Measurements from ENCODE around the gene FOXB2. TPM values are rescaled to one million over a fixed set of nuclear protein-coding genes. Genes with fewer than 3 reads are reported as not detected.

Gene FOXB2
- total RNA-seq, 5 donors from 2014 or later (not counting 1 experiment from before 2014, with no cell fraction given), result not detected

- no peaks in the 10 kb centered on the region for H3K9me3 ChIP-seq
- no peak for DNase-seq
- peaks cover 0 to 29% of the 10 kb centered on the region in 2 experiments for H3K4me1 ChIP-seq (ENCODE audit: control insufficient read depth in 1 of 2, extremely low read depth in 1 of 2, insufficient read depth in 2 of 2, low read length in 2 of 2)
- H3K27me3 ChIP-seq (replicated peaks in 1 of 2; ENCODE audit: control insufficient read depth in 2 of 2, extremely low read depth in 1 of 2, insufficient read depth in 2 of 2, low read length in 1 of 2), result peaks cover 20 to 61% of the 10 kb centered on the region in 2 experiments
- ATAC-seq (replicated peaks in 1 of 4), result no peak
- H3K4me1 Mint-ChIP-seq, result peaks cover 28 to 33% (median 31%) of the 10 kb centered on the region in 3 donors
- no peak overlapping the region for H3K4me3 ChIP-seq (ENCODE audit: control insufficient read depth in 1 of 2, extremely low read depth in 1 of 2, low read length in 1 of 2)
- H3K36me3 ChIP-seq (ENCODE audit: control insufficient read depth in 2 of 2, extremely low read depth in 1 of 2, insufficient read depth in 1 of 2, low read length in 1 of 2), result no peaks in the 10 kb centered on the region
- H3K36me3 Mint-ChIP-seq, result no peaks in the 10 kb centered on the region
- POLR2A ChIA-PET, result interaction anchor here in 1 of 2 donors (0.7 kb wide), 1 partner anchor 24 kb away, joined by 4 read pairs; no protein-coding TSS in a partner anchor
- no peaks in the 10 kb centered on the region for H3K9me3 Mint-ChIP-seq
- no peak overlapping the region for H3K27ac ChIP-seq (ENCODE audit: low read length)
- no peak overlapping the region for H3K27ac Mint-ChIP-seq
- peaks cover 57 to 69% of the 10 kb centered on the region in 2 donors for H3K27me3 Mint-ChIP-seq
- 37% methylated on average over 5 of the region's 10 CpGs for WGBS (ENCODE audit: insufficient coverage)
- H3K4me3 Mint-ChIP-seq, result no peak overlapping the region
- CTCF ChIA-PET, result no interaction called here
Measured at GRCh38 chr9:77023726-77024125, 4.3 kb downstream of the FOXB2 start.

- Histone ChIP-seq H3K4me3 (ENCODE audit: control insufficient read depth in 1 of 2, extremely low read depth in 1 of 2, low read length in 1 of 2) (no peak overlapping the region), H3K36me3 (ENCODE audit: control insufficient read depth in 2 of 2, extremely low read depth in 1 of 2, insufficient read depth in 1 of 2, low read length in 1 of 2) (no peaks in the 10 kb centered on the region), H3K27me3 (replicated peaks in 1 of 2; ENCODE audit: control insufficient read depth in 2 of 2, extremely low read depth in 1 of 2, insufficient read depth in 2 of 2, low read length in 1 of 2) (peaks cover 23 to 50% of the 10 kb centered on the region in 2 experiments), H3K4me1 (ENCODE audit: control insufficient read depth in 1 of 2, extremely low read depth in 1 of 2, insufficient read depth in 2 of 2, low read length in 2 of 2) (peaks cover 0 to 22% of the 10 kb centered on the region in 2 experiments), H3K9me3 (no peaks in the 10 kb centered on the region), H3K27ac (ENCODE audit: low read length) (no peak overlapping the region)
- ATAC-seq (replicated peaks in 1 of 4), result no peak
- 94% methylated on average over 2 of the region's 3 CpGs for WGBS (ENCODE audit: insufficient coverage)
- no peaks in the 10 kb centered on the region for H3K9me3 Mint-ChIP-seq
- peaks cover 21 to 23% (median 21%) of the 10 kb centered on the region in 3 donors for H3K4me1 Mint-ChIP-seq
- no peak for DNase-seq
- ChIA-PET POLR2A (no interaction called here), CTCF (no interaction called here)
- H3K27me3 Mint-ChIP-seq, result peaks cover 50 to 58% of the 10 kb centered on the region in 2 donors
- H3K36me3 Mint-ChIP-seq, result no peaks in the 10 kb centered on the region
- no peak overlapping the region for H3K4me3 Mint-ChIP-seq
- no peak overlapping the region for H3K27ac Mint-ChIP-seq
Measured at GRCh38 chr9:77024776-77025545, 5.5 kb downstream of the FOXB2 start.

GRCh38 chr9:77028478-77028877, 9.0 kb downstream of the FOXB2 start:
- no peak overlapping the region for H3K27ac Mint-ChIP-seq
- peaks cover 16 to 30% of the 10 kb centered on the region in 2 experiments for H3K27me3 ChIP-seq (replicated peaks in 1 of 2; ENCODE audit: control insufficient read depth in 2 of 2, extremely low read depth in 1 of 2, insufficient read depth in 2 of 2, low read length in 1 of 2)
- no peaks in the 10 kb centered on the region for H3K9me3 ChIP-seq
- no peak overlapping the region for H3K27ac ChIP-seq (ENCODE audit: low read length)
- no peak overlapping the region for H3K4me3 ChIP-seq (ENCODE audit: control insufficient read depth in 1 of 2, extremely low read depth in 1 of 2, low read length in 1 of 2)
- ATAC-seq (replicated peaks in 1 of 4) (no peak), DNase-seq (no peak)
- H3K4me1 Mint-ChIP-seq, result no peaks in the 10 kb centered on the region
- no peak overlapping the region for H3K4me3 Mint-ChIP-seq
- H3K27me3 Mint-ChIP-seq, result peaks cover 43 to 46% of the 10 kb centered on the region in 2 donors
- 88% methylated on average over 1 of the region's 3 CpGs for WGBS (ENCODE audit: insufficient coverage)
- H3K36me3 Mint-ChIP-seq, result no peaks in the 10 kb centered on the region
- no peaks in the 10 kb centered on the region for H3K4me1 ChIP-seq (ENCODE audit: control insufficient read depth in 1 of 2, extremely low read depth in 1 of 2, insufficient read depth in 2 of 2, low read length in 2 of 2)
- no peaks in the 10 kb centered on the region for H3K36me3 ChIP-seq (ENCODE audit: control insufficient read depth in 2 of 2, extremely low read depth in 1 of 2, insufficient read depth in 1 of 2, low read length in 1 of 2)
- no peaks in the 10 kb centered on the region for H3K9me3 Mint-ChIP-seq
- ChIA-PET CTCF (no interaction called here), POLR2A (no interaction called here)

- ATAC-seq (replicated peaks in 1 of 4), result no peak
- no peak for DNase-seq
- POLR2A ChIA-PET, result no interaction called here
- H3K36me3 Mint-ChIP-seq, result no peaks in the 10 kb centered on the region
- no peaks in the 10 kb centered on the region for H3K9me3 Mint-ChIP-seq
- no peak overlapping the region for H3K4me3 Mint-ChIP-seq
- H3K27ac Mint-ChIP-seq, result no peak overlapping the region
- H3K27me3 Mint-ChIP-seq, result peaks cover 33 to 41% of the 10 kb centered on the region in 2 donors
- 67% methylated on average over 1 of the region's 2 CpGs for WGBS (ENCODE audit: insufficient coverage)
- CTCF ChIA-PET, result no interaction called here
- Histone ChIP-seq H3K27me3 (replicated peaks in 1 of 2; ENCODE audit: control insufficient read depth in 2 of 2, extremely low read depth in 1 of 2, insufficient read depth in 2 of 2, low read length in 1 of 2) (peaks cover 11 to 18% of the 10 kb centered on the region in 2 experiments), H3K4me1 (ENCODE audit: control insufficient read depth in 1 of 2, extremely low read depth in 1 of 2, insufficient read depth in 2 of 2, low read length in 2 of 2) (no peaks in the 10 kb centered on the region), H3K27ac (ENCODE audit: low read length) (no peak overlapping the region), H3K36me3 (ENCODE audit: control insufficient read depth in 2 of 2, extremely low read depth in 1 of 2, insufficient read depth in 1 of 2, low read length in 1 of 2) (no peaks in the 10 kb centered on the region), H3K4me3 (ENCODE audit: control insufficient read depth in 1 of 2, extremely low read depth in 1 of 2, low read length in 1 of 2) (no peak overlapping the region), H3K9me3 (no peaks in the 10 kb centered on the region)
- no peaks in the 10 kb centered on the region for H3K4me1 Mint-ChIP-seq
Measured at GRCh38 chr9:77030045-77030444, 10.6 kb downstream of the FOXB2 start.

- Mint-ChIP-seq H3K27ac (no peak overlapping the region), H3K27me3 (peaks cover 10 to 12% of the 10 kb centered on the region in 2 donors), H3K4me3 (no peak overlapping the region), H3K4me1 (no peaks in the 10 kb centered on the region), H3K36me3 (no peaks in the 10 kb centered on the region), H3K9me3 (no peaks in the 10 kb centered on the region)
- no peaks in the 10 kb centered on the region for H3K4me1 ChIP-seq (ENCODE audit: control insufficient read depth in 1 of 2, extremely low read depth in 1 of 2, insufficient read depth in 2 of 2, low read length in 2 of 2)
- DNase-seq, result no peak
- no peaks in the 10 kb centered on the region for H3K36me3 ChIP-seq (ENCODE audit: control insufficient read depth in 2 of 2, extremely low read depth in 1 of 2, insufficient read depth in 1 of 2, low read length in 1 of 2)
- ChIA-PET CTCF (interaction anchor here in 1 of 2 donors (0.7 kb wide), 1 partner anchor 28 kb away, joined by 3 read pairs; no protein-coding TSS in a partner anchor), POLR2A (no interaction called here)
- H3K9me3 ChIP-seq, result no peaks in the 10 kb centered on the region
- no peak overlapping the region for H3K4me3 ChIP-seq (ENCODE audit: control insufficient read depth in 1 of 2, extremely low read depth in 1 of 2, low read length in 1 of 2)
- ATAC-seq (replicated peaks in 1 of 4), result no peak
- no peak overlapping the region for H3K27ac ChIP-seq (ENCODE audit: low read length)
- WGBS (ENCODE audit: insufficient coverage), result no CpG with 5 or more reads among the region's 2 CpGs
- peaks cover 0 to 4% of the 10 kb centered on the region in 2 experiments for H3K27me3 ChIP-seq (replicated peaks in 1 of 2; ENCODE audit: control insufficient read depth in 2 of 2, extremely low read depth in 1 of 2, insufficient read depth in 2 of 2, low read length in 1 of 2)
Measured at GRCh38 chr9:77038281-77039036, 19.0 kb downstream of the FOXB2 start.

- Mint-ChIP-seq H3K27ac (no peak overlapping the region), H3K4me1 (no peaks in the 10 kb centered on the region), H3K27me3 (peaks cover 5 to 9% of the 10 kb centered on the region in 2 donors), H3K9me3 (no peaks in the 10 kb centered on the region), H3K4me3 (no peak overlapping the region), H3K36me3 (no peaks in the 10 kb centered on the region)
- 91% methylated on average over 5 of the region's 7 CpGs for WGBS (ENCODE audit: insufficient coverage)
- H3K27me3 ChIP-seq (replicated peaks in 1 of 2; ENCODE audit: control insufficient read depth in 2 of 2, extremely low read depth in 1 of 2, insufficient read depth in 2 of 2, low read length in 1 of 2), result peaks cover 0 to 8% of the 10 kb centered on the region in 2 experiments
- POLR2A ChIA-PET, result no interaction called here
- DNase-seq (no peak), ATAC-seq (replicated peaks in 1 of 4) (no peak)
- no peak overlapping the region for H3K4me3 ChIP-seq (ENCODE audit: control insufficient read depth in 1 of 2, extremely low read depth in 1 of 2, low read length in 1 of 2)
- no peaks in the 10 kb centered on the region for H3K36me3 ChIP-seq (ENCODE audit: control insufficient read depth in 2 of 2, extremely low read depth in 1 of 2, insufficient read depth in 1 of 2, low read length in 1 of 2)
- H3K27ac ChIP-seq (ENCODE audit: low read length), result no peak overlapping the region
- CTCF ChIA-PET, result no interaction called here
- H3K9me3 ChIP-seq, result no peaks in the 10 kb centered on the region
- H3K4me1 ChIP-seq (ENCODE audit: control insufficient read depth in 1 of 2, extremely low read depth in 1 of 2, insufficient read depth in 2 of 2, low read length in 2 of 2), result no peaks in the 10 kb centered on the region
Measured at GRCh38 chr9:77040340-77040739, 20.9 kb downstream of the FOXB2 start.
